GM10847 (cell line): Measurements from ENCODE around the gene EFCAB6.

Experiments used
- POLR2A ChIP-seq: IDR thresholded peaks from 2 replicates; pipeline ENCODE4 v1.6.1; 2011; ENCODE audit not compliant: insufficient read length; ENCODE audit errors: extremely low read depth

Gene EFCAB6

DNA sequence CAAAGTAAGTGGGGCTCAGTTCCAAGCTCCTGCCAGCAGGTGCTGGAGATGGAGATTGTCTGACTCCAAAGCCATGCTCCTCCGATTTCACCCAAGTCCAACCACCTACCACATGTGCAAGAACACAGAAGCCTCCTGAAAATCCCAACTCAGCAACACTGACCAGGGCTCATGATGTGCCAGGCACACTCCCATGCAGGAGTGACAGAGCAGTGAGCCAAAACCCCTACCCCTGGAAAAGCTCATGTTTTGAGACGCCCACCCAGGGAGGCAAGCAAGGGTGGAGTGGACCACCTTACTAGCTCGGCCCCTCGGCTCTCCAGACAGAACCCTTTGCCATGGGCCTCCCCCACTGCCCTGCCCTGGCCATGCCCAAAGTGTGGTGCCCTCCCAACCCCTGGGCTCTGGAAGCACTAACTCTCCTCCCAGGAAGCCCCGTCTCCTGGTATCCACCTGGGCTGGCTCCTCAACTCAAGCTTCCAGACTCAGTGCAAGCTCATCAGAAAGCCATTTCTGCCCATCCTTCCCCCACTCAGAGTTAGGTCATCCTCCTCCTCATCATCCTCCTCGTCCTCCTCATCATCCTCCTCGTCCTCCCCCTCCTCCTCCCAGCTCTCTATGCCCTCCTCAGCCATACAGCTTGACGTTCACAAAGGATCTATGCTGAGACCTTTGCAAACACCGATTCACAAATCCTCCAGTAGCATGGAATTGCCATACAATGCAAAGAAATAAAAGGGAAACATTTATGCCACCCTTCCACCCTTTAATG is 245.4 kb downstream of the EFCAB6 start:
- no peak for TF ChIP-seq POLR2A

DNA sequence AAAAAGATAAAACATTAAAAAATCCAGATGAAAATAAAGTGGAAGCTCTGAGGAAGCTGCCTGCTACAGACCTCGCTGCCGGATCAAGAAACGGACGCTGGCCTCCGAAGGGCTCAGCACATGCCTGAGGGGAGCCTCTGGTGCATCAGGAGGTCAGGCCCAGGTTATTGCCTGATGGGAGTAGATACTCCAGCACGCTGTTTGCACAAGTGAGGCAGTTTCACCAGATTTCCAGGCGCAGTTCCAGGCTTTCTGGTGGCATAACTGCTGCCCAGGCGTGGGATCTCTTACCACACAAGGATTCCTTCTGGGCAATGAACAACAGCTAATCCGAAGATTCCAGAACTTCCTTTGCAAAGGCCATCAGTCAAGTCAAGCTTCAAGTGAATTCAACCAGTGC is 246.1 kb downstream of the EFCAB6 start:
- no peak for TF ChIP-seq POLR2A

- TF ChIP-seq POLR2A: no peak
Measured at GRCh38 chr22:43564859-43565258, 247.2 kb downstream of the EFCAB6 start.

DNA sequence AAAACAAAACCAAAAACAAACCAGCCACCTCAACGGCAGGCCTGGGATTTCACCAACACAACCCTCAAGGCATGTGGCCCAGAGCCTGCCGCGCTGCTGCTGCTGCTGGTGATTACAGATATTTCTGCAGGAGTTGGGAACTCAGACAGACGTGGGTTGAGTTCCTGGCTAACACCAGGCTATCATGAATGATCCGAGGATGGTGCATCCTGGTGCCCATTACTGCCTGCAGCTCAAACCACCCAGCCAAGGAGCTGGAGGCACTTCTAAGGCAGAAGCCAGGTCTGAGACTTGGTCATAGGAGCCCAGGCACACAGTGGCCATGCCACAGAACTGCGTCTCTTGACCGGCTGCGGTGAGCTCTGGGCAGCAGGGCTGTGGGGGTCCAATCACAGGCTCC is 248.5 kb downstream of the EFCAB6 start:
- no peak for TF ChIP-seq POLR2A

DNA sequence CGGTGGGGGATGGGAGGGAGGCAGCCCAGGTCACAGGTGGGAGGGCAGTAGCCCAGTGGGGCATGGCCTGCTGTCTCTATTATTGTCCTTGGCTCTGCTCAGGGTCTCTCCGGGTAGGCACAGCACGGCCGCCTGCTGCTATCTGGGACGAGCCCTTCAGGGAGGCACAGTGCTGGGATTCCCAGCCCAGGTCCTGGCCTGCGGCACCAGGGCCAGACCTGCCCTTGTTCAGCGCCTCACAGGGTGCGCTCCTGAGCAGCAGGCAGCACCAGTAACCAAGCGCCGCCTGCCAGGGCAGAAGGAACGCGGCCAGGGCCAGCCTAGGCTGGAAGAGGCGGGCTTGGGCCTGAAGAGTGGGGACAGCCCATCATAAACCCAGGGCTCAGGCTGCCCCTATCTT is 249.3 kb downstream of the EFCAB6 start:
- no peak for TF ChIP-seq POLR2A

DNA sequence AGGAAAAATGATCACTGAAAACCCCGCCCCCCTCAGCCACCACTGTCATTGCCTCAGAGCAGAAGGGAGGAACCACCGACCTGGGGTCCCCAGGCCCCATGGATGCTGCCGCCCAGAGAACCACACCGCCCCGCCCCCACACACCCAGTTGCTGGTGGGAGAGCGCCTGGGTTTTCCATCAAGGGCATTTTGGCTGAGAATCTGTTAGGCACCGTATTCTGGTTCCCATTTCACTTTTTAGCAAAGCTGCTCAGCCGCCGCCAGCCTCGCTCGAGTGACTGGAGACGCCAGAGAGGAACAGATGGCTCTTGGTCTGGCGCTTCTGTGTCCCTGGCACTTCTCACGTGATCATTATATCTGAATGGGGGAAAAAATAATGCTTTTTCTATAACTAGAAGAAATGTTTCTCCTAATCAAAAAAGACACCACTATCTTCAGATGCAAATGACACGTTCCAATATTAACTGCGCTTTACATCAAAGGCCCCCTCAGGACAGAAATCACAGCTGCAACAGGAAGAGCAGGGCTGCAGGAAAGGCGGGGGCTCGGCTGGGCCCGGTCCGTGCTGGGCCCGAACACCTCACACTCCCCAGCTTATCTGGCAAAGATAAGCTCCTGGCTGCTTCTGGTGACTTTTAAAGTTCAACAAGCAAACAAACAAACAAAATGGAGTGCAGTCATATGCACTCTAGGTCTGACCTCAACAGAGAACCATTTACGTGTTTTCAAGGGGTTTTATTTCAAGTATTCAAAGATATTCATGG is 250.5 kb downstream of the EFCAB6 start:
- TF ChIP-seq POLR2A: no peak

DNA sequence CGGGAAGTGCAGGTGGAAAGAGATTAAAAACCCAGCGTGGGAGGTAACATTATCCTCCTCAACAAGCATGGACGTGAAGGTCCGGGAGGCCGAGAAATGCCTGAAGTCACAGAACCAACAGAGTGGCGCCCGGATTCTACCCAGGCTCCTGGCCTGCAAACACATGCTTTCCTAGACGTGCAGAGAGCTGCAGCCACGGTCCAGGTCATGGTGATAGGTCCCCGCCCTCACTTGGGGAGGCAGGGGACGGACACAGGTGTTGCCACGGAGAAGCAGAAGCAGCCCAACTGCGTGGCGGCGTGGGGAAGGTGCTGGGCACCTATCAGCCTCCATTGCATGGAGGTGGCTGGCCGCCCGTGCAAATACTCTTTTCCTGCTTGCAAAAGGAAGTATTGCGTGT is 251.5 kb downstream of the EFCAB6 start:
- TF ChIP-seq POLR2A: no peak

GRCh38 chr22:43555561-43556515 is 256.3 kb downstream of the EFCAB6 start:
- TF ChIP-seq POLR2A: no peak

GRCh38 chr22:43554694-43555365 is 257.3 kb downstream of the EFCAB6 start:
- no peak for TF ChIP-seq POLR2A

- no peak for TF ChIP-seq POLR2A
Measured at GRCh38 chr22:43554259-43554636, 257.9 kb downstream of the EFCAB6 start.

DNA sequence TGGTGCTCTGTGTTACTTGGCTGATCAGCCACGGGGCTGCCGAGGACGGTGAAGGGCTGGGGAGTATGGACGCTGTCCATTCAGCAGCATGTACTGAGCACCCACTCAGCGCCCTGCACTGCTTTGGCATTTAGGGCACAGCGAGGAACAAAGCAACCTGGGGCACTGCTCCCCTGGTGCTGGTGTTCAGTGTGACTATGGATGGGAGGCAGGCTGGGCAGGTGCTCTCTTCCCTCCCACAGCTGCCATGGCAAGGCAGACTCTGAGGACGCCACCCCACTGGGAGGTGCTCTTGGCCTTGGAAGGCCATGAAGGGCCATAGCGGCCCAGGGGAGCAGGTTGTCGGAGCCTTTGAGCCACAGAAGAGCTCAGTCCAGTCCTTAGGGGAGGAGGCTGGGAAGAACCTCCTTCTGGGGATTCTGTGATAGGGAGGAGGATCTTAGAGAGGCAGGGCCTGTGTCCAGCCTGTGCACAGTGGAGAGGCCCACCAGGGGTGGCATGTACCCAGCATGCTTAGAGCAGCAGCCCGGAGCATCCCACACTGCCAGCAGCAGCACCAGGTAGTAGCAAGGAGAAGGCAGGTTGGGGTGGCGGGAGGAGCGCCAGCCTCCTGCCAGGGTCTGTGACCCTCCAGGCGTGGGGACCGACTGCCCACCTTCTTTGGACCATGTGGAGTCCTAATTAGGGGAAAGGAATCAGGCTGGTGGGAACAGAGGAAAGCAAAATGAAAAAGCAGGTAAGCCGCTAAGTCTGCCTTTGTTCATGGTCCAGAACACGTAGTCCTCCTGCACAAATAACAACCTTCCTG is 258.4 kb downstream of the EFCAB6 start:
- TF ChIP-seq POLR2A: no peak

- no peak for TF ChIP-seq POLR2A
Measured at GRCh38 chr22:43550672-43551071, 261.4 kb downstream of the EFCAB6 start.

- no peak for TF ChIP-seq POLR2A
Measured at GRCh38 chr22:43550024-43550620, 262.0 kb downstream of the EFCAB6 start.

DNA sequence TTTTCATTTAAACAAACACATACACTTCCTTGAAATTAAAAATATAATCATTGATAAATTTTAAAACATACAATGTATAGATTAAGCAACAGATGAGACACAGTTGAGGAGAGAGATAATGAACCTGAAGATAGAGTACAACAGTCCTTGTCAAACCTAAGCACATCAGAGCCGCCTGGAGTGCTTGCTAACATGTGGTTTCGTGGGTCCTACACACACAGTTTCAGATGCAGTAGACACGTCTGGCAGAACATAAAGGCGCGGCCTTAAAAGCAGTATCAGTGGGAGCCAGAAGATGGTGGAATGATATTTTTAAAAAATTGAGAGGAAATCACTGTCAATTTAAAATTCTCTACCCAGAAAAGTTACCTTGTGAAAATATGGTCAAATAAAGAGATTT is 265.9 kb downstream of the EFCAB6 start:
- no peak for TF ChIP-seq POLR2A

- no peak for TF ChIP-seq POLR2A
Measured at GRCh38 chr22:43544289-43544673, 267.8 kb downstream of the EFCAB6 start.
